Body of pancreas (tissue), 4 donors: ENCODE data around the gene CACNA1G.

ENCODE experiments used
- CTCF ChIP-seq, 7 experiments: fragments of 450-650 bp in 4 of 7; fragments of 200-600 bp in 3 of 7; sonication (generic) in 3 of 7; IDR thresholded peaks; one replicate each; pipeline ENCODE4 v1.5.1; 2016 to 2019; ENCODE audit warnings: antibody characterized with exemption in 7 of 7
- POLR2A ChIP-seq, 3 donors: fragments of 450-650 bp; IDR thresholded peaks; one replicate each; pipeline ENCODE4 v1.6.1; 2016; ENCODE audit warnings: antibody characterized with exemption in 3 of 3, mild to moderate bottlenecking in 2 of 3

DNA sequence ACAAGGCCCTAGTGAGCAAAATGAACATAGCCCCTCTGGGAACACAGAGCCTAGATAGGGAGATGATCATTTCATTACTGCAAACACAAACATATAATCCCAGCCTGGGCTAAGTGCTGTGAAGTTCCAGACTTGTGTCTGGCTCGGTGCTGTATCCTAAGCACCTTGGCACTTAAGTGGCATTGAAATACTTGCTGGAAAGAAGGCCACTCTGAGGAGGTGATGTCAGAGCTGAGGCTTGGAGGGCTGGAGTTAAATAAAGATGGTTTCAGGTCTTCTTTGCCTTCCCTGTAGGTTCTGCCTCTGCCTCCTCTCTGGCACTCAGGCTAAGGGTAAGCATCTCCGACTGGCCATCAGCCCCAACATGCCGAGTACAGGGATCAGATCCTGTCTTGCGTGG is 2.4 kb upstream of the CACNA1G start:
- TF ChIP-seq CTCF (IDR thresholded peaks at IDR 0.05) (no peak), POLR2A (IDR thresholded peaks at IDR 0.05) (no peak)
